Globus pallidus (tissue), 1 donor: ENCODE results near the gene RNF224.
"Not testable (repeated sequence)": the region's sequence is repeated elsewhere in the genome, so short reads cannot be mapped to it uniquely, and the experiment has no call there.

Experiments used
- DNase-seq: peaks from one replicate; pipeline ENCODE4 v3.0.0-alpha.2; 2015; ENCODE audit warnings: low spot score

Gene RNF224

DNA sequence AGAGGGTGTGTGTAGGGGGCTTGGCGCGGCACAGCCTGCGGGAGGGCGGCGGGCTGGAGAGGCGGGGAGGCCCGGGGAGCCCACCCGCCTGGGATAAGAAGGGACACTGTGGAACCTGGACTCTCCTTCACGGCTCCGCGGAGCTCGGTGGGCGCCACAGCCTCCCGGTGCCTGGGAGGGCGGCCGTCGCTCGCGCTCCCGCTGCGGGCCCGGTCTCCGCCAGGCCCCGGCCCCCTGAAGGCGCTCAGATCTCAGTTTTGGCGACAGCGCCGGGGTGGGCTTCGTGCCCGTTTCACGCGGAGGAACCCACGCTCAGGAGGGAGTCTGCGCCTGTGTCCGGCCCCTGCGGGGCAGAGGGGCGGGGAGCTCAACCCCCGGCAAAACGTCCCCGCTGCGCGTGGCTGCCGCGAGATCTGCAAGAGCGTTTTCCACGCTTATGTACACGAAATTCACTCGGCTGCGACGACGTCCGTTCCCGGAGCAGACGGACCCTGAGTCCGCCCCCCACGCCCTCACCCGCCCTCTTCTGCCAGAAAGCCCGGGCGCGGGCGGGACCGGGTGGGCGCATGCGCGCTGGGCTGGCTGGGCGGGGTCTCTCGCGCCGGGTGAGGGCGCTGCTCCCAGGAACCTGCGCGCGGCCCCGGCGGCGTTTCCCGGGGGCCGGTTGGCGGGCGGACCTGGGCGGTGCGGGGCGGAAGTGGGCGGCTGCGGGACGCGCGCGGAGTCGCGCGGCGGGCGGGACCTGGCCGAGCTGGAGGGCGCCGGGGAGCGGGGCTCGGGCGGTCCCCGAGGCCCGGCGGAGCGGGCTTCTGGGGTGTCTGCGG lies 27.5 kb downstream of the RNF224 start, which contains the start of gene NELFB:
Gene NELFB, plus strand, starts transcription at position 704 of the 824 bp plus-strand sequence.
- peak; percentile 86 for DNase-seq

DNA sequence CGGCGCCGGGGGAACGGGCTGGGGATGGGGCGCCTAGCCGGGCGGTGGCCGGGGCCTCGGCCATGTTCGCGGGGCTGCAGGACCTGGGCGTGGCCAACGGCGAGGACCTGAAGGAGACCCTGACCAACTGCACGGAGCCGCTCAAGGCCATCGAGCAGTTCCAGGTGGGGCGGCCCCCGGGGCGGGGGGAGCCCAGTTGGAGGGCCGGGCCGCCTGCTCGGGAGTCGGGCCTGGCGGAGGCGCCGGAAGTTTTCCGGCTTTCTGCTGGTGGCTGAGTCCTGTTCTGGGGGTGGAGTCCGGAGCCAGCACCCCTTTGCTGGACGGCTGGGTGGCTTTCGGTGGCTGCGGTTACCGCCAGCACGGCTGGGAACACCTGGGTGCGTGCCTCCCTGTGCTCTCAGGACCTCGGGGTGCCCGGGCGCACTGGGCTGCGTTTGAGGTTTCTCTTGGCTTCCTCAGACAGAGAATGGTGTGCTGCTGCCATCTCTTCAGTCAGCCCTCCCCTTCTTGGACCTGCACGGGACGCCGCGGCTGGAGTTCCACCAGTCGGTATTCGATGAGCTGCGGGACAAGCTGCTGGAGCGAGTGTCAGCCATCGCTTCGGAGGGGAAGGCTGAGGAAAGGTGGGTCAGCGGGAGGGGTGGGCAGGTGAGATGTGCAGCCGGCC lies 28.3 kb downstream of the RNF224 start:
- DNase-seq: no peak

DNA sequence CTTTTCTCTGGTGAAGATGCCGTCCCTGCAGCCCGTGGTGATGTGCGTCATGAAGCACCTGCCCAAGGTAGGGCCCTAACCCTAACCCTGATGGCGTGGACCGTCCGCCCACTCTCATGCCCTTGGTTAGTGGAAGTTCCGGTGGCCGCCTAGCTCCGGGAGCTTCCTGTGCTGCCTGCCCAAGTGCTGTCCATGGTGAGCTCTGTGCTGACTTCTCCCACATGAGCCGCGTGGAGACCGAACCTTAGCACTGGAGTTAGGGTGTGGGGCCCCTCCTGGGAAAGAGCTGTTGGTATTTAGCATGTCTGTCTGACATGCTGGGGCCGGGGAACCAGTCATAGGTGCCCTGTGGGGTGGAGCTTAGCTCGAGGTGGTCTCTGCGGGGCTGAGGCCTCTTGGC lies 29.1 kb downstream of the RNF224 start:
- DNase-seq: no peak

DNA sequence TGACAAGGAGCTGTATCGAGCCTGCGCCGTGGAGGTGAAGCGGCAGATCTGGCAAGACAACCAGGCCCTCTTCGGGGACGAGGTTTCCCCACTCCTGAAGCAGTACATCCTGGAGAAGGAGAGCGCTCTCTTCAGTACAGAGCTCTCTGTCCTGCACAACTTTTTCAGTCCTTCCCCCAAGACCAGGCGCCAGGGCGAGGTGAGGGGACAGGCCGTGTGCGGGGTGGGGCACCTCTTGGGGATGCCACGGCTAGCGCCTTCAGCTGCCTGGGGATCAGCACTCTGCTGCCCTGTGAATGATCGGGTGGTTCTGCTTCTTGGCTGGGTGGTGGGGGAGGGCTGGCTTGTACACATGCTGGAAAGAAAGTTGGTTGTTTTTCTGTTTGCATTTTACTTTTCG lies 29.6 kb downstream of the RNF224 start:
- DNase-seq: no peak

DNA sequence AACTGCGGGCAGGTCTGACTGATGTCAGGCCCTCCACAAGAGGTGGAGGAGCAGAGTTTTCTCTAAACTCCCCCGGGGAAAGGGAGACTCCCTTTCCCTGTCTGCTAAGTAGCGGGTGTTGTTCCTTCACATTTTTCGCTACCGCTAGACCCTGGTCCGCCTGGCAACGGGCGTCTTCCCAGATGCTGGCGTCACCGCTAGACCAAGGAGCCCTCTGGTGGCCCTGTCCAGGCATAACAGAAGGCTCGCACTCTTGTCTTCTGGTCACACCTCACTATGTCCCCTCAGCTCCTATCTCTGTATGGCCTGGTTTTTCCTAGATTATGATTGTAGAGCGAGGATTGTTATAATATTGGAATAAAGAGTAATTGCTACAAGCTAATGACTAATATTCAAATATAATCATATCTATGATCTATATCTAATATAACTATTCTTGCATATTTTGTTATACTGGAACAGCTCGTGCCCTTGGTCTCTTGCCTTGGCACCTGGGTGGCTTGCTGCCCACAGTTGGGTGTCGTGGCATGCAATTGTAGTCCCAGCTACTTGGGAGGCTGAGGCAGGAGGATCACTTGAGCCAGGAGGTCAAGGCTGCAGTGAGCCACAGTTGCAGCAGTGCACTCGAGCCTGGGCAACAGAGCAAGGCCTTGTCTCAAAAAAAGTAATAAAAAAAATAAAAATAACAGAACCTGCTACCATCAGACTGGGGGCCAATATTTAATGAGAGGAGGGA lies 35.0 kb downstream of the RNF224 start:
- not testable (repeated sequence) for DNase-seq

DNA sequence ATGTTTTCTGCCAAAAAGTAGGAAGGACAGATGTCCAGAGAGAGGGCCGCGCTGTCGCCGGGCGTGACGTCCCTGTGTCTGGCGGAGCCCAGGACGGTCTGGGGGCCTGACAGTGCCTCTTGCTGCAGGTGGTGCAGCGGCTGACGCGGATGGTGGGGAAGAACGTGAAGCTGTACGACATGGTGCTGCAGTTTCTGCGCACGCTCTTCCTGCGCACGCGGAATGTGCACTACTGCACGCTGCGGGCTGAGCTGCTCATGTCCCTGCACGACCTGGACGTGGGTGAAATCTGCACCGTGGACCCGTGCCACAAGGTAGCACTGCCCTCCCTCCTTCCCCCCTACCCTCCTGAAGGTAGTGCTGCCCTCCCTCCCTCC lies 35.6 kb downstream of the RNF224 start:
- no peak for DNase-seq

DNA sequence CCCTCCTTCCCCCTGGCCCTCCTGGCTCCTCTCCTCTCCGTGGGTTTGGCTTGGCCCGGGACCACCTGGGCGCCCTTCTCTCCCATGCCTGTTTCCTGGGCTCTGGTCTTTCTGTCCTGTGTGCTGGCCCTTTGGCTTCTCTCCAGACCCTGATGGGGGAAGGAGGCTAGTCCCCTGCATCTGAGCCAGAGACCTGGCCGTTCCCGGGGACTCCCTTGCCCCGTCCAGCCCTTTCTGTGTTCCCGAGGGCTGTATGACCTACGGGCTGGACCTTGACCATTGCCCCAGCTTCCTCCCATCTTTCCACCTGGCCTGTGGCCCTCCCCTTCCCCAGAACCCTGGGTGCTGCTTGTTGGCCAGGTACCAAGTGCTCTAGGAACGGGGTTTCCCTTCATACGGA lies 36.2 kb downstream of the RNF224 start:
- no peak for DNase-seq

DNA sequence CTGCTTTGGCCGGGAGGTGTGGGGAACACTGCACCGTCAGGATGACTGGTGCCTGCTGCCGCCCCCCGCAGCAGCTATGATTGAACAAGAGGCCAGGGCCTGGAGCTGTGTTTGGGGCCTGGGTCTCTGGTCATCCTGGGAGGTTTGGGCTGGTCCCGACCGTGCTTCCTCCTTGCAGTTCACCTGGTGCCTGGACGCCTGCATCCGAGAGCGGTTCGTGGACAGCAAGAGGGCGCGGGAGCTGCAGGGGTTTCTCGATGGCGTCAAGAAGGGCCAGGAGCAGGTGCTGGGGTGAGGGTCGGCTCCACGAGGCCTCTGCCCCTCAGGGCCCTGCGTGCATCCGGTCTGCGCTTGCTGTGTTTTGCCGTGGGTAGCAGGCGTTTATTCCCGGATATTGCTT lies 36.8 kb downstream of the RNF224 start:
- DNase-seq: no peak

DNA sequence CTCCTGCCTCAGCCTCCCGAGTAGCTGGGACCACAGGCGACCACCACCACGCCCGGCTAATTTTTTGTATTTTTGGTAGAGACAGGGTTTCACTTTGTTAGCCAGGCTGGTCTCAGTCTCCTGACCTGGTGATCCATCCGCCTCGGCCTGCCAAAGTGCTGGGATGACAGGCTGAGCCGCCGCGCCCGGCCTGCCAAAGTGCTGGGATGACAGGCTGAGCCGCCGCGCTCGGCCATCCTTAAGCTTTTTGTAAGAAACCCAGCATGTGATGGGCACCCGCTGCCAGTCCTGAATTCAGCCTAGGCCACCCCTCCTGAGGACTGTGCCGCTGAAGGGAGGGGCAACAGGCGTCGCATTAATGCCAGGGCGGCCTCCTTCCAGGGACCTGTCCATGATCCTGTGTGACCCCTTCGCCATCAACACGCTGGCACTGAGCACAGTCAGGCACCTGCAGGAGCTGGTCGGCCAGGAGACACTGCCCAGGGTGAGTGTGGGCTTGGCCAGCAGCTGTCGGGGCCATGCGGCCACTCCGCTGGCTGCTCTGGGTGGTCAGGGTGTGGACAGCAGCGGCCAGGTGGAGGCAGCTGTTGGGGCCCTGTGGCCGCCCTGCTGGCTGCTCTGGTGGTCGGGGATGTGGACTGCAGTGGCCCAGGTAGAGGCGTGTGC lies 38.3 kb downstream of the RNF224 start:
- DNase-seq: no peak

DNA sequence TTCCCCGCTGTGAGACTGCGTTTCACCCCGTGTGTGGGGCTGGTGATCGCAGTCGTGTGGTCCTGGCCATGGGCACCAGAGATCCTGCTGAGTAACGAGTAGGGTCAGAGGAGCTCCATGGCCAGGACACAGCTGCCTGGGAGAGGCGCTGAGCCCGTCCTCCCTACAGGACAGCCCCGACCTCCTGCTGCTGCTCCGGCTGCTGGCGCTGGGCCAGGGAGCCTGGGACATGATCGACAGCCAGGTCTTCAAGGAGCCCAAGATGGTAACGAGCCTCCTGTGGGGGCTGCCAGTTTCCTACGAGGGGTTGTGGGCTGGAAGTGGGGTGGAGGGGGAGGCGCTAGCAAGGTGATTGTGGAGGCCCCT lies 38.8 kb downstream of the RNF224 start:
- no peak for DNase-seq

DNA sequence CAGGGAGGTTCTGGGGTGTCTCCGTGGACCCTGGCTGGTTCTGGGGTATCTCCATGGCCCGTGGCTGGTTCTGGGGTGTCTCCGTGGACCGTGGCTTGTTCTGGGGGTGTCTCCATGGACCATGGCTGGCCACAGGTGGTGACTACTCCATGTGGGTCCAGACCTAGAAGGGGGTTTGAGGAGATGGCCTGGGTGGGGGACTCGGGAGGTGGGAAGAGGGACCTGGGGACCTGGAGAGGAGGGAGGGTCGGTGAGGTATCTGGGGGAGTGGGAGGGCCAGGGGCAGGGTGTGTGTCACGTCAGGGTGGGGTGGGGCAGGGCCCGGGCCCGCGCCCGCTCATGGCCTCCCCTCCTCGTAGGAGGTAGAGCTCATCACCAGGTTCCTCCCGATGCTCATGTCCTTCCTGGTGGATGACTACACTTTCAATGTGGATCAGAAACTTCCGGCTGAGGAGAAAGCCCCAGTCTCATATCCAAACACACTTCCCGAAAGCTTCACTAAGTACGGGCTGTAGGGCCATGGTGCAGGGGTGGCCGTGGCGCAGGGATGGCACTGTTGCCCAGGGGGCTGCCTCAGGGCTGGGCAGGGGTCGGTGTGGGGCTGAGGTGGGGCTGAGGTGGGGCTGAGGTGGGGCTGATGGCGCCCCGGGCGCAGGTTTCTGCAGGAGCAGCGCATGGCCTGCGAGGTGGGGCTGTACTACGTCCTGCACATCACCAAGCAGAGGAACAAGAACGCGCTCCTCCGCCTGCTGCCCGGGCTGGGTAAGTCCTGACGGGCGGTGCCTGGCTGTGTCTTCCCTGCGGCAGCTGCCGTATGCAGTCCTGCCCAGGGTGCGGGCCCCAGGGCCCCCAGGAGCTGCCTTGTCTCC lies 39.5 kb downstream of the RNF224 start:
- no peak for DNase-seq

DNA sequence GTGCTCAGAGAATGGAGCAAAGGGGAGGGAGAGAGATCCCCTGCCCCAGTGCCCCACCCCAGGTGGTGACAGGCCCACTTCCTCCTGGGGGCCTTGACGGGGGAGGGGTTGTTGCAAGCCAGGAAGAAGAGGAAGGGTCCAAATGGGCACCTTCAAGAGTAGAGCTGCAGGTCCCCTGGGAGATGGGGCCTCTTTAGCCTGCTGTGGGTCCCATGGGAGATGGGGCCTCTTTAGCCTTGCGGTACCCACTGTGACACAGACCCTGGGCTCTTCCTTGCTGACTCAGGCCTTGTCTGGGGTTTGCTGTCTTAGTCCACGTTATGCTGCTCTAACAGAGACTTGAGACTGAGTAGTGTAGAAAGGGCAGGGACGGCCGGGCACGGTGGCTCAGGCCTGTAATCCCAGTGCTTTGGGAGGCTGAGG lies 40.6 kb downstream of the RNF224 start:
- no peak for DNase-seq

DNA sequence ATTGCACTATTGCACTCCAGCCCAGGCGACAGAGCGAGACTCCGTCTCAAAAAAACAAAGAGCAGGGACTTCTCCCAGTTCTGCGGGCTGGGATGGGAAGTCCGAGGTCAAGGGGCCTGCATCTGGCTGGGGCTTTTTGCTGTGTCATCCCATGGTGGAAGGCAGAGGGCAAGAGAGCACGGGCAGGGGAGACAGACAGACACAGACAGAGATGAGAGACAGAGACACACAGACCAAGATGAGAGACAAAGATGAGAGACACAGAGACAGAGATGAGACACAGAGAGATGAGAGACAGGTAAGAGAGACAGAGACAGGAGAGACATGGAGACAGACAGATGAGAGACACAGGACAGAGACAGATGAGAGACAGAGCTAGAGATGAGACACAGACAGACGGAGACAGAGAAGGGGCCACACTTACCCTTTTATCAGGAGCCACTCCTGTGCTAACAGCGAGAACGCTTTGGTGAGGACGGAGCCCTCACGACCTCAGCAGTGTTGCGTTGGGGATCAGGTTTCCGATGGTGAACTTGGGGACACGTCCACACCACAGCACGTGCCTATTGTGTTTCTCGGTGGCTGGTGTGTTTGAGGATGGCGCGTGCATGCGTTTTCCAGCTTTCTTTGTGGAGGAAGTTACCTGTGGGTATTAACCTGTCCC lies 41.4 kb downstream of the RNF224 start:
- DNase-seq: no peak

DNA sequence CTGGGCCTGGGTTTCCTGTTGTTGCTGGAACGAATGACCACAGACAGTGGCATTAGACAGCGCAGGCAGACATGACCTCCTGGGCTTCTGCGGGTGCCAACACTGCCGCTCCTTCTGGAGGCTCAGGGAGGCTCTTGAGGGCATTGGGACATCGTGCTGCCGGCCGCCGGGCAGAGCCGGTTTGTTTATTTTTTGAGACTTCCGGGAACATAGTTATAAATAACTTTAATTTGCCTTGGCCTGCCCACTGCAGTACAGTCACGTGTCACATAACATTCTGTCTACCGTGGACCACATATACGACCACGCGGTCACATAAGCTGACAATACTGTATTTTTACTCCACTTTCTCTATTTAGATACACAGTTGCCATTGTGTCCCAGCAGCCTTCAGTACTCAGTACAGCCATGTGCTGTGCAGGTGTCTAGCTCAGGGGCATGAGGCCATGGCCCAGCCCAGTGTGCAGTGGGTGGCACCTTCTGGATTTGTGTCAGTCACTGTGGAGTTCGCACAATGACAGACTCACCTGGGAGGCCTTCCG lies 42.0 kb downstream of the RNF224 start:
- DNase-seq: no peak

DNA sequence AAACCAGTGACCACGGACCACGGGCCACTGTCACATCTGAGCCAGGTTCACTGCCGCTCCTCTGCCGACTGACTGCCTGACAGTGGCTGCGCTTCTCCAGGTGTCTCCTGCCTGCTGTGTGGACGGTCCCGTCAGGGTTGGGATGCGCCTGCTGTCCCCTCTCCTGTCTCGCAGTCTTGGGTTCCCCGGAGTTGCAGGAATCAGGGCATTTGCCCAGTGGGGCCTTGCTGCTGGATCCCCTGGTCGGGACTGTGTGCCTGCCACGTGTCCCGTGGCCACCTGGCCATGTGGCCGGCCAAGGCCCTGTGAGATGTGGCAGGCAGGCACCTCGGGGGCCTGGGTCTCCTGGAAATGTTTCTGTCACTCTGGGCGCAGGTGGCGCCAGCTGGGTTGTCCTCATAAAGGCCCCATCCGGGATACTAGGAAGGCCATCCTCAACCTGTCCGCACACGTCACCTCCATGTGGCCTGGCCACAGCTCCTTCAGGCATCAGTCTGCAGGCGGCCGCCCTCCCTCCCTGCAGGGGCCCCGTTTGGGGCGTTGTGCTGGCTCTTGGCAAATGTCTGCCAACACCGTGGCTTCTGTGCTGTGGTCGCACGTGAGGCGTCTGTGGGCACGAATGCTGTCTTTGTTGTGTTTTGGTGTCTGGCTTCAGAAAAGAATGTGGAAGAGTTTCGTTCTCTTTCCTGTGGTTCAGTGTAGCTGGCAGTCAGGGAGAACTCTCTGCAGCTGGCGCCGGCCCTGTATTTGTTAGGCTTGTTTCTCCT lies 43.8 kb downstream of the RNF224 start:
- no peak for DNase-seq

DNA sequence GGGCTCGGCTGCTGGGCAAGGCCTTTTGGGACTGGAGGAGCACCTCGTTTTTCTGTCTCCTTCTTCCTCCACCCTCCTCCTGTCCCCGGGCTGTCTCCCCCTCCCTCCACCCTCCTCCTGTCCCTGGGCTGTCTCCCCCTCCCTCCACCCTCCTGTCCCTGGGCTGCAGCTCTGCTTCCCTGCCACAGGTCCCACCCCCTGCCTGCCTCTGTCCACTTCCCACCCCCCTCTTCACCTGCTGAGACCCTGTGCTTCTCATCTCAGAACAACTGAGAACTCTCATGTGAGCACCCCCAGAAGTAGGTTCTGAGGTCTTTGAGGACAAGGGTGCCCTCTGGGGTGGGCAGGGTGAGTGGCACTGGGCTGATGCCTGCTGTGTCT lies 44.4 kb downstream of the RNF224 start:
- DNase-seq: no peak

DNA sequence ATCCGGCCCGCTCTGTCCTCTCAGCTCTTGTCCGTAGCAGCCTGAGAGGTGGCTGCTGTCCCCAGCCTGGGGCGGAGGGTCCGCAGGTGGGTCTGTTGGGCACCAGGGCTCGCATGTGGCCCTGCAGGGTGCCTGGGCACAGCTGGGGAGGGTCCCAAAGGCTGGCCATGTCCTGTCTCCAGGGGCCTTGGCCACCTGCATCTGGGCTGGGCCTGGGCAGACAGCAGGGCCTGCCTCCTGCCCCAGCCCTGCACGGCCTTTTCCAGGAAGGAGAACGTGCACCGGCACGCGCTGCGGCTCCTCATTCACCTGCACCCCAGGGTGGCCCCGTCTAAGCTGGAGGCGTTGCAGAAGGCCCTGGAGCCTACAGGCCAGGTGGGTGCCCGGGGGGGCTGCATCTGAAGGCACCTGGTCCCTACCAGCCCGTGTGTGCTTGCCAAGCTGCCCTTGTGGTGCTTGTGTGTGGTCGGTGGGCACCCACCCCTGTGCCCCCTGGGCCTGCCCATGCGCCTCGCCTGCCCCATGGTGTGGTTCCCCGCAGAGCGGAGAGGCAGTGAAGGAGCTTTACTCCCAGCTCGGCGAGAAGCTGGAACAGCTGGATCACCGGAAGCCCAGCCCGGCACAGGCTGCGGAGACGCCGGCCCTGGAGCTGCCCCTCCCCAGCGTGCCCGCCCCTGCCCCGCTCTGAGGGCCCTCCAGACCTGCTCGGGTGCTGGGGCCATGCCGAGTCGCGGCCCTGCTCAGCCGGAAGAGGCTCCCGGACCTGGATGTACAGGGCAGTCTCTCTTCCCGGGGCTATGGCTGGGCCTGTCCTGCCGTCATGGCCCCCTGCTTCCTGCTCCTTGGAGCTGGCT lies 45.2 kb downstream of the RNF224 start:
- no peak for DNase-seq

DNA sequence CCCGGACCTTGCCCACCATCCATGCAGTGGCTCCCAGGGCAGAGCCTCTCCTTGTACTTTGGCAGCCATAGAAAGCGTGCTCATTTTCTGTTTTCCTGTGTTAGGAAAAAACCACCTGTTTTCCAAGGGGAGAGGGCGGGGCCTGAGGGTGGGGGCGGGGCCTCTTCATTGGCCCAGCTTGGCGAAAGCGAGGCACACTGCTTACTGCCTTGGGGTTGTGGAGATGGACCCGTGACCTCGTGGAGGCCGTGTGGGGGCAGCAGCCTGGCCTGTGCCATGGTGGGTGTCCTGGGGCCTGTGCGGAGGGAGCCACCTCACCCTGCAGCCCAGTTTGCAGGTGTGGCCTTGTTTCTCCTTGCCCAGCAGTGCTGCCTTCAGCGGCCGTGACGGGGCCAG lies 45.8 kb downstream of the RNF224 start:
- no peak for DNase-seq
